Stimulated activated CD4-positive, alpha-beta T cell treated with anti-CD3 and anti-CD28 coated beads, TNF-alpha, amount 100 ng/mL, for 1 hour (primary cell): ENCODE data around the gene NPIPB8.
A peak's percentile ranks its signal among the peaks of the same experiment; 100 is the strongest.
"Not testable (repeated sequence)": the region's sequence is repeated elsewhere in the genome, so short reads cannot be mapped to it uniquely, and the experiment has no call there.

Experiments
- DNase-seq, 3 donors: peaks; one replicate each; pipeline ENCODE4 v3.0.0-alpha.2; 2020; ENCODE audit warnings: low read depth in 3 of 3, low spot score in 1 of 3

The NPIPB8 gene

DNA sequence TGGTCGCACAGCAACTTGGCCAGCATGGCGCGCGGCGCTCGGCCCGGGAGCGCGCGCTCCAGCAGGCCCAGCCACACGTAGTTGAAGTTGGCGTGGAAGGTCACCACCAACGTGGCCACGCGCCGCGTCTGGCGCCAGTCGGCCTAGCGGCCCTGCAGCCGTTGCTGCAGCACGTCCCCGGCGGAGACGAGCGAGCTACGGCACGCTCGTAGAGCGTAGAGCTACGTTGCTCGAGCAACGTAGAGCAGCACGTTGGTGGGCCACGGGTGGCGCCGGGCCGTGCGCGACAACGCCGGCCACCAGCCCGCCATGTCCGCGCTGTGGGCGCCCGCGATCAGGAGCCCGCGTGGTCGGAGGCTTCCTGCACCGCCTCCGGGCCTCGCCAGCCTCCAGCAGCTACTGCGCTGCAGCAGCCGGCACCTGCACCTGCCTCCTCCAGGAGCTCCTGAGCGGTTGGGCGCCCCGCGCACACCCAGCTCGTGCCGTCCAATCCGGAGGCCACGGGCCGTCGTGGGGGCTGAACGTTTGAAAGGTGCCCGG lies 14.6 kb upstream of the NPIPB8 start:
- peak; percentile 4 to 57 (median 42) for DNase-seq

DNA sequence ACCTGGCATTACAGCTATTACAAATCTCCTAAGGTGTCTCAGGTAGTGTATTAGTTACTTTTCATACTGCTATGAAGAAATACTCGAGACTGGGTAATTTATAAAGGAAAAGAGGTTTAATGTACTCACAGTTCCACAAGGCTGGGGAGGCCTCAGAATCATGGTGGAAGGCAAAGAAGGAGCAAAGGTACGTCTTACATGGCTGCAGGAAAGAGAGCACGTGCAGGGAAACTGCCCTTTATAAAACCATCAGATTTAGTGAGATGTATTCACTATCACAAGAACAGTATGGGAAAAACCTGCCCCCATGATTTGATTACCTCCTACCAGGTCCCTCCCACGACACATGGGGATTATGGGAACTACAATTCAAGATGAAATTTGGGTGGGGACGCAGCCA lies 7.0 kb upstream of the NPIPB8 start:
- DNase-seq = not testable (repeated sequence)

DNA sequence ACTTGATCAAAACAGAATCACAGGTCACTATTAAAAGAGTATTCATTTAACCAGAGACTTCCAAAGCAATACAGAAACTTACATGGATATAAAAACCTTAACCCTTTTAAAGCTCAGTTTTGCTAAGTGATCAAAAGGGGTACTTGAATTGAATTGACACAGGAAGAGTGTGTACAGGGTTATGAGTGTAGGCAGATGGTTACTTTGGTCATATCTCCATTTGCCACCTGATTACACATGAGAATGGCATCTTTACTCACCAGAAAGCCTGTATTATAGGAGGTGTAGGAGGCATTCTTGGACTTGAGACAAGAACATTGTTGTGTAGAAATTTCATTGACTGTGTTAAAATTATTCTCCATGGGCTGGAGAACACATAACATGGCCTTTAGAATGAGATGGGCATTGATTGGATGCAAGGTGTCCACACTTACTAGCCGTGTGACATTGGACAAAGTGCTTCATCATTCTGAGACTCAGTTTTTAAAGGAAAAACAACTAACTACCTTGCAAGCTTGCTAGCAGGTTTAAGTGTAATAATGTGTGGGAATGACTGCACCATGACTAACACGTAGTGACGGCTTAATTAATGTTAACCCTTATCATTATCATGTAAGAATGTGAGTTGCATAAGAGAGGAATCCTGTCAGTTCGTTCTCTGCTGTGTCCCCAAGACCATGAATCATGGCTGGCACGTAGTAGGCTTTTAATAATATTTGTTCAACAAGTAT lies 1.6 kb upstream of the NPIPB8 start:
- DNase-seq = not testable (repeated sequence)

DNA sequence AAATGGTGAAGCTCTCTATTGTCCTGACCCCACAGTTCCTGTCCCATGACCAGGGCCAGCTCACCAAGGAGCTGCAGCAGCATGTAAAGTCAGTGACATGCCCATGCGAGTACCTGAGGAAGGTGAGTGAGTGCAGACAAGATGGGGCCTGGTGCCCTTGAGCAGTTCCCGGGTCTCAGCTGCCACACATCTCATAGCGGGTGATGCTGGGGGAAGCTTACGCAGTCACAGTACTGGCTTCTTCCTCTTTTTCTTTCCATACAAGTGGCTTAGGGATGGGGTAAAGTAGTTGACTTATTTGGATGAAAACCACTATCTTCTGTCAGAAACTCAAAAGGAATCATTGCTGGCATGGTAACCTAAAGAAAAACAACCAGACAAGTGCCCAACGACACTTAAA lies 494 bp downstream of the NPIPB8 start:
- DNase-seq = not testable (repeated sequence)

DNA sequence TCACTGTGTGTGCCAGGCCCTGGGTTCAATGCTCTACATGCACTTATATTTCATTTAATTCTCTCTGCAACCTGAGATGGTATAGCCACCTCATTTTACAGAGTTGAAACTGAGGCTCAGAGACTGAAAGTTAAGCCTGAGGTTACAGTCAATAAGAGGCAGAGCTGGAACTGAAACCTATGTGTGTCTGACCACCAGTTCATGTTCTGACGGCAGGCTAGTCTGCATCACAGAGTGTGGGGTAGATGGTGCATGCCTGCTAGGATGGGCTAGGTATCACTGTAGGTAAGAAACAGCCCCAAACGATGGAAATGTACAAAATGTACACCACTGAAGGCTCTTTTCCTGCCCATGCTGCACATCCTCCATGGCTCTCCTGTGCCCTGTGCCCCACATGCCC lies 2.1 kb downstream of the NPIPB8 start:
- DNase-seq = not testable (repeated sequence)

DNA sequence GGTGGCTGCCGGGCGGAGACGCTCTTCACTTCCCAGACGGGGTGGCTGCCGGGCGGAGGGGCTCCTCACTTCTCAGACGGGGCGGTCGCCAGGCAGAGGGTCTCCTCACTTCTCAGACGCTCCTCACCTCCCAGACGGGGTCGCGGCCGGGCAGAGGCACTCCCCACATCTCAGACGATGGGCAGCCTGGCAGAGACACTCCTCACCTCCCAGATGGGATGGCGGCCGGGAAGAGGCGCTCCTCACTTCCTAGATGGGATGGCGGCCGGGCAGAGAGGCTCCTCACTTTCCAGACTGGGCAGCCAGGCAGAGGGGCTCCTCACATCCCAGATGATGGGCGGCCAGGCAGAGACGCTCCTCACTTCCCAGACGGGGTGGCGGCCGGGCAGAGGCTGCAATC lies 28.4 kb downstream of the NPIPB8 start:
- not testable (repeated sequence) for DNase-seq

DNA sequence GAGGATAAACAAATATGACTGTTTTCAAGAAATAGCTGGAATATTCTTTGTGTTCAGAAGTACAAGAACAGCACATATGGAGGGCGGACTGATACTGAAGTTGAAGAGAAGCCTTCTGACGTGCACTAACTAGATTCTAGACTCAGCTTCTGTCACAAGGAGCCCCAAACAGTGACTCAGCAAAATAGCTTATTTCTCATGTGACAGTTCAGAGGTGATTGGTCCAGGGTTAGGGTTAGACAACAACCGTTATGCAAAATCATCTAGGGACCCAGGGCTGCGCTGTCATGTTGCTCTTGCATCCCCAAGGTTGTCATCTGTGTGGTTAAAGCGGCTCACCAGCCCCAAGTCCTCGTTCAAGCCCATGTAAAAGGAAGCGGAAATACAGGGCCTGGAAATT lies 29.6 kb downstream of the NPIPB8 start:
- not testable (repeated sequence) for DNase-seq

DNA sequence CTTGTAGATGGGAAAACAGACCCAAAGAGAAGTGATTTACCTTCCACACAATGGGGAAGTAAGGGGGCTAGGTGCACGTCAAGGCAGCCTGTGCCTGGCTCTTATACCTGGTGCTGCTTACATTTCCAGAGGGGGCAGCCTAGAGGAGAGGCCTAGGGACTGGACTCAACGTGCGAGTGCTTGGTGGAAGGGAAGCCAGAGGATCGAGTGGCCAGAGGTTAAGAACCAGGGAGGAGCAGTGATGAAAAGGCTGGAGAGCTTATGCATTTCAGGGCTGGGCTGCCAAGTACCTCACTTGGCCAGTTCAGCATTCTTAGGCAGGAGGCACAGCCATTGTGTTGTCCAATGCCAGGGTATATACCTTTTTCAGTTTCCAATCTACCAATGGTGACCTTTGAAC lies 30.3 kb downstream of the NPIPB8 start:
- not testable (repeated sequence) for DNase-seq

DNA sequence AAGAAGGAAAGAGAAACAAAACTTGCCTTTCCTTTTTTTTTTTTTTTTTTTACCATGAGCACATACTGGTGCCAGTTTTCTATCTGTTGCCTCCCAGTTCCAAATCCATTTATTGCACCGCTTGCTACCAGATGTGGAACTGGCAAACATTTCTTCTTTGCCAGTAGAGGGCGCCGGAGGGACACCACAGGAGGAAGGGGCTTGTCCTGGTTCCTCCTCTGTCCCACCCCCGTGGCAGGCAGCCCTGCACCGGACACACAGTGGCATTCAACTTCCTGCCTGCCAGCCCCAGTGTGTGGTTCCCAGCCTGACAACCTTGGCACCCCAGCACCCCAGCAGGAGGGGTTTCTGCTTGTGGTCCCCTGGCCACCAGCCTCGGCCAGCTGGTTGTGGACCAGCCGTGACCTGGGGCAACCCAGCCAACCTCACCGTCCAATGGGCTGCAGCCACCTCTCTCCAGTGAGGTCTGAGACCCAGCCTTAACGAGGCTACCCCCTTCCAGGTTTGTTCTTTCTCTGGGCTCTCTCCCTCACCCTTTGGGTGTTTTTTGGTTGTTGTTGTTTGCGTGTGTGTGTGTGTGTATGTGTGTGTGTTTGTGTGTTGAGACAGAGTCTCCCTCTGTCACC lies 50.6 kb downstream of the NPIPB8 start:
- DNase-seq = not testable (repeated sequence)

DNA sequence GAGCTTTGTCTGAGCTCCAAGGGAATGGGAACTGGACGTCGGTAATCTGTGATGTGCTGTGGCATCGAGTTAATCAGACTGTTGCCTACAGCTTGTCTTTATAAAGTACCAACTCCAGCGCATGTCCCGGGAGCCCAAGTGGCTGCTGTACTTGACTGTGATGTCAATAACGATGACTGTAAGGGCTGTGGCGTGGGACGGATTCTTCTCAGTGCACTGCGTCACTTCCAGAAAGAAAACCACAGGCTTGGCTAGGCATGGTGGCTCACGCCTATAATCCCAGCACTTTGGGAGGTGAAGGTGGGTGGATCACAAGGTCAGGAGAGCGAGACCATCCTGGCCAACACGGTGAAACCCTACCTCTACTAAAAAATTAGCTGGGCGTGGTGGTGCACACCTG lies 51.6 kb downstream of the NPIPB8 start:
- not testable (repeated sequence) for DNase-seq

DNA sequence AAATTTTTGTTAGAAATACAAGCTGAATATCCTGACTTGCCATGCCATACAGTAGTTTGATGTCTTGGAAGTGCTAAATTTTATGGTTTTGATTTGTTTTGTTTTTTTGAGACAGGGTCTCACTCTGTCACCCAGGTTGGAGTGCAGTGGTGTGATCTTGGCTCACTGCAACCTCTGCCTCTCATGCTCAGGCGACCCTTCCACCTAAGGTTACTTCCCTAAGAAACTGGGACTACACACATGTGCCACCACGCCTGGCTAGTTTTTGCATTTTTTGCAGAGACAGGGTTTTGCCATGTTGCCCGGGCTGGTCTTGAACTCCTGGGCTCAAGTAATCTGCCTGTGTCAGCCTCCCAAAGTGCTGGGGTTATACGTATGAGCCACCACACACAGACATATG lies 53.9 kb downstream of the NPIPB8 start:
- not testable (repeated sequence) for DNase-seq

DNA sequence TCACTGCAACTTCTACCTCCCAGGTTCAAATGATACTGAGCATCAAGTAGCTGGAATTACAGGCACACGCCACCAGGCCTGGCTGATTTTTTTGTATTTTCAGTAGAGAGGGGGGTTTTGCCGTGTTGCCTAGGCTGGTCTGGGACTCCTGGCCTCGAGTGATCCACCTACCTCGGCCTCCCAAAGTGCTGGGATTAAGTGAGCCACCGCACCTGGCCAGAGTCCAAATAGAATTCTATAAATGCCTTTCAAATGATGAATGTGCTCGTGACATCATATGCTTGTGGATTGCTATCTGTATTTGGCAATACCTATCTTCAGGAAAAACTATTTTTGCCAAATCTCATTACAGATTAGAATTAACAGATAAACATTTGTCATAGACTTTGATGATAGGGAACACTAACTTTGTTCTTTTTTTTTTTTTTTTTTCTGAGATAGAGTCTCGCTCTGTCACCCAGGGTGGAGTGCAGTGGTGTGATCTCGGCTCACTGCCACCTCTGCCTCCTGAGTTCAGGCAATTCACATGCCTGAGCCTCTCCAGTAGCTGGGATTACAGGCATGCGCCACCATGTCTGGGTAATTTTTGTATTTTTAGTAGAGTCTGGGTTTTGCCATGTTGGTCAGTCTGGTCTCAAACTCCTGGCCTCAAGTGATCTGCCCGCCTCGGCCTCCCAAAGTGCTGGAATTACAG lies 55.5 kb downstream of the NPIPB8 start:
- not testable (repeated sequence) for DNase-seq

DNA sequence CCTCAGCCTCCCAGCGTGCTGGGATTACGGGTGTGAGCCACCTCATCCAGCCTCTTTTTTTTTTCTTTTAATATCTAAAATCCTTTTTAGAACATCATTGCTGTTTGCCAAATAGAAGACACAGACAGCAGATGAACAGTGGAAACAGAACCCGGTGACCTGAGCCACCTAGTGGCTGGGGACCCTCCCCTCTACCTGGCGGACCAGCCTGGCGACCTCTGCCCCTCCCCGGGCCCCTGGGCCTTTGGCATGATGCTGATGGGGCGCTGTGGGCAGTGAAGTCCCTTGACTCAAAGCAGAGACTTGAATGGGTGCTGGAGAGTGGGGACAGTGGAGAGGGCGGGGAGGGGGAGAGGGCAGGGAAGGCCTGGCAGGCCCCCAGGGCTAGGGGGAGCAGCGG lies 61.9 kb downstream of the NPIPB8 start:
- not testable (repeated sequence) for DNase-seq

DNA sequence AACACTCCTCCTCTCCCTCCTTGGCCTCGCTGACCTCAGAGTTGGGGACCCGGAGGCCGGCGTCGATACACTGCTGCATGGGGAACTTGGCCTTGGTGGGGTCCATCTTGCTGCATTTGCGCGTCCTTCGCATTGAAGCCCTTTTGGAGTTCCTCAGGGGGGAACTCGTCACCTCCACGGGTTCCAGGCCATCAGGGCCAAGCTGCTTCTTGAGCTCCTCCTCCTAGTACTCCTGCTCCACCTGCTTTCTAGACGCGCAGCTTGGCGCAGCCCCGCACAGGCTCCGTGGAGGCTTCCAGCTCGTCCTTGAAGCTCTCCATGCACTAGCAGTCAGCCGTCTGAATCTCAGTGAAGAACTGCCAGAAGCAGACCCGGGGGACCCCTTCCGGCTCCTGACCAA lies 62.5 kb downstream of the NPIPB8 start:
- not testable (repeated sequence) for DNase-seq

DNA sequence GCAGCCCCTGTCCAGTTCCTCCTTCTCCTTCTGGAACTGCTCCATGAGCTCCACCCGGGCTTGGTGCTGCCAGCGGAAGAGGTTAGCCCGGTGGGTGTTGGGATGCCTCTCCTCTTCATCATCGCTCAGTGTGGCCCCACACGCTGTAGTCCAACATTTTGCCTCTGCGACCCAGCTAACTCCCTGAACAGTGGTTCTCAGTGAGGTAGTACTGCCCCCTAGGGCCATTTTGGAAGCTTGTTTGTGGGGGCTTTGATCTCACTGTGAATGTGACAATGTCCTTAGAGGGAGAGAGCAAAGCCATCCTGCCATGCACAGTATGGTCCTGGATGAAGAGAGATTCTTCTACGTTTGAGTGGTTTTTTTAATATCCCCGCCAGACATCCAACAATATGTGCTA lies 63.5 kb downstream of the NPIPB8 start:
- not testable (repeated sequence) for DNase-seq

DNA sequence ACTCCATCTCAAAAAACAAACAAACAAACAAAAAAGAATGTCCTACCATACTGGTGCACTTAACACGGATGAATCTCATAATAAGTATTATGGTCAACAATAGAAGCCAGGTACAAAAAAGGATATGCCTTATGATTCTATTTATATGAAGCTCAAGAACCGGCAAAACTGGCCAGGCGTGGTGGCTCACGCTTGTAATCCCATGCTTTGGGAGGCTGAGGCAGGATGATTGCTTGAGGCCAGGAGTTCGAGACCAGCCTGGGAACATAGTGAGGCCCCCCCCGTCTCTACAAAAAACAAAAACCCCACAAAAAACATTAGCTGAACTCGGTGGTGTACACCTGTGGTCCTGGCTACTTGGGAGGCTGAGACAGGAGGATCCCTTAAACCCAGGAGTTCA lies 66.4 kb downstream of the NPIPB8 start:
- DNase-seq = not testable (repeated sequence)
